CD4-positive, alpha-beta memory T cell (primary cell): Measurements from ENCODE around the gene COL18A1. TPM values are rescaled to one million over a fixed set of nuclear protein-coding genes. Genes with fewer than 3 reads are reported as not detected.

Experiments used
- CTCF ChIA-PET: fragments of 350-600 bp; sonication (Branson Sonifier 250); formaldehyde crosslinking; loops from one replicate; lab custom pipeline; 2021; ENCODE audit warnings: inconsistent platforms; ENCODE audit not compliant: partially characterized antibody; lab: Charles Lee
- POLR2A ChIA-PET: fragments of 350-600 bp; sonication (Branson Sonifier 250); formaldehyde crosslinking; loops from one replicate; lab custom pipeline; 2021; ENCODE audit not compliant: partially characterized antibody; lab: Charles Lee
- DNase-seq, 5 donors: peaks; one replicate each; pipeline versions ENCODE4 v3.0.0 to v3.0.0-alpha.2; 2020 to 2022; ENCODE audit warnings: mixed read lengths in 1 of 5
- H3K27ac ChIP-seq: one replicate; pipeline ENCODE4 v1.7.0; 2013; ENCODE audit warnings: low read depth, low read length
- H3K27me3 ChIP-seq: 2 replicates; pipeline ENCODE4 v1.7.0; 2013; ENCODE audit warnings: mild to moderate bottlenecking, low read length, moderate library complexity; ENCODE audit not compliant: insufficient read depth
- H3K36me3 ChIP-seq: 2 replicates; pipeline ENCODE4 v1.7.0; 2013; ENCODE audit warnings: mild to moderate bottlenecking, low read length, moderate library complexity; ENCODE audit not compliant: insufficient read depth
- H3K4me1 ChIP-seq: 2 replicates; pipeline ENCODE4 v1.7.0; 2013; ENCODE audit warnings: mild to moderate bottlenecking, low read length, moderate library complexity; ENCODE audit not compliant: insufficient read depth
- H3K4me3 ChIP-seq, 2 donors: one replicate each; pipeline ENCODE4 v1.7.0; 2013; ENCODE audit warnings: low read length in 2 of 2, mild to moderate bottlenecking in 1 of 2
- H3K9me3 ChIP-seq, 2 donors: one replicate each; pipeline ENCODE4 v1.7.0; 2013; ENCODE audit warnings: low read length in 2 of 2, control low read depth in 1 of 2; ENCODE audit not compliant: control insufficient read depth in 1 of 2
- H3K27ac Mint-ChIP-seq, 7 donors: one replicate each; pipeline ENCODE4 v1.8.0; 2020 to 2021; ENCODE audit warnings: mixed read lengths in 7 of 7, mild to moderate bottlenecking in 6 of 7, inconsistent platforms in 3 of 7, moderate library complexity in 3 of 7
- H3K27me3 Mint-ChIP-seq, 2 donors: one replicate each; pipeline ENCODE4 v1.8.0; 2020 to 2021; ENCODE audit warnings: mixed read lengths in 2 of 2
- H3K36me3 Mint-ChIP-seq, 2 donors: one replicate each; pipeline ENCODE4 v1.8.0; 2020 to 2021; ENCODE audit warnings: mixed read lengths in 2 of 2, inconsistent platforms in 1 of 2, mild to moderate bottlenecking in 1 of 2
- H3K4me1 Mint-ChIP-seq, 4 donors: one replicate each; pipeline ENCODE4 v1.8.0; 2020 to 2021; ENCODE audit warnings: mixed read lengths in 4 of 4, mild to moderate bottlenecking in 1 of 4
- H3K4me3 Mint-ChIP-seq, 8 donors: one replicate each; pipeline ENCODE4 v1.8.0; 2020 to 2021; ENCODE audit warnings: mixed read lengths in 8 of 8, mild to moderate bottlenecking in 7 of 8, moderate library complexity in 6 of 8, inconsistent platforms in 3 of 8
- H3K9me3 Mint-ChIP-seq, 8 donors: one replicate each; pipeline ENCODE4 v1.8.0; 2020 to 2021; ENCODE audit warnings: mixed read lengths in 8 of 8, mild to moderate bottlenecking in 5 of 8, inconsistent platforms in 3 of 8, moderate library complexity in 1 of 8
- intact Hi-C: fragments of 100-400 bp; cut with micrococcal nuclease; formaldehyde crosslinking; loops from one replicate; pipeline ENCODE4 v1.15.1; 2023
- polyA plus RNA-seq, 2 donors: library from polyadenylated mRNA; unstranded; fragments of 300-500 nt; fragmentation: Illumina TruSeq; gene quantifications; one replicate each; pipeline ENCODE4 v1.2.3, GENCODE V29; 2021
- total RNA-seq, 2 experiments: library from RNA; stranded (reverse); gene quantifications; one replicate each; pipeline ENCODE4 v1.2.3, GENCODE V29; 2021

Gene COL18A1
- total and polyA plus RNA-seq, 4 experiments from 2014 or later, result 0.43 to 4.5 (median 3.8) TPM

GRCh38 chr21:45417256-45417950, 12.4 kb downstream of the COL18A1 start:
- ChIA-PET POLR2A (no interaction called here), CTCF (no interaction called here)
- H3K4me1 ChIP-seq, result no peaks in the 10 kb centered on the region
- intact Hi-C loops, result no loop called here
- Mint-ChIP-seq H3K36me3 (no peaks in the 10 kb centered on the region), H3K27ac (no peak overlapping the region), H3K27me3 (peaks cover 3 to 4% of the 10 kb centered on the region in 2 donors), H3K4me1 (peaks cover 0 to 2% (median 0%) of the 10 kb centered on the region in 4 donors), H3K9me3 (no peaks in the 10 kb centered on the region), H3K4me3 (peak overlapping the region in 1 of 8 donors; percentile 54)
- no peak for DNase-seq
- H3K27ac ChIP-seq, result no peak overlapping the region
- H3K36me3 ChIP-seq, result no peaks in the 10 kb centered on the region
- no peaks in the 10 kb centered on the region for H3K9me3 ChIP-seq
- H3K4me3 ChIP-seq, result no peak overlapping the region
- no peaks in the 10 kb centered on the region for H3K27me3 ChIP-seq

GRCh38 chr21:45417951-45418300, 13.0 kb downstream of the COL18A1 start:
- Mint-ChIP-seq H3K9me3 (no peaks in the 10 kb centered on the region), H3K4me3 (no peak overlapping the region), H3K27ac (no peak overlapping the region), H3K36me3 (no peaks in the 10 kb centered on the region), H3K4me1 (peaks cover 0 to 2% (median 0%) of the 10 kb centered on the region in 4 donors), H3K27me3 (peaks cover 3 to 4% of the 10 kb centered on the region in 2 donors)
- no peaks in the 10 kb centered on the region for H3K9me3 ChIP-seq
- H3K36me3 ChIP-seq, result no peaks in the 10 kb centered on the region
- DNase-seq, result peak in 1 of 5 donors; percentile 14
- POLR2A ChIA-PET, result no interaction called here
- CTCF ChIA-PET, result no interaction called here
- no peaks in the 10 kb centered on the region for H3K27me3 ChIP-seq
- no peak overlapping the region for H3K4me3 ChIP-seq
- no peaks in the 10 kb centered on the region for H3K4me1 ChIP-seq
- intact Hi-C loops, result no loop called here
- H3K27ac ChIP-seq, result no peak overlapping the region

GRCh38 chr21:45418301-45419071, 13.5 kb downstream of the COL18A1 start:
- H3K4me1 Mint-ChIP-seq, result peaks cover 0 to 2% (median 0%) of the 10 kb centered on the region in 4 donors
- peaks cover 3 to 4% of the 10 kb centered on the region in 2 donors for H3K27me3 Mint-ChIP-seq
- no peaks in the 10 kb centered on the region for H3K36me3 ChIP-seq
- POLR2A ChIA-PET, result no interaction called here
- H3K27ac ChIP-seq, result no peak overlapping the region
- H3K4me3 Mint-ChIP-seq, result peak overlapping the region in 1 of 8 donors; percentile 18
- no peaks in the 10 kb centered on the region for H3K36me3 Mint-ChIP-seq
- CTCF ChIA-PET, result no interaction called here
- no peaks in the 10 kb centered on the region for H3K27me3 ChIP-seq
- H3K4me3 ChIP-seq, result no peak overlapping the region
- H3K27ac Mint-ChIP-seq, result no peak overlapping the region
- intact Hi-C loops, result no loop called here
- H3K9me3 ChIP-seq, result no peaks in the 10 kb centered on the region
- no peaks in the 10 kb centered on the region for H3K4me1 ChIP-seq
- no peaks in the 10 kb centered on the region for H3K9me3 Mint-ChIP-seq
- DNase-seq, result peak in 1 of 5 donors; percentile 30

- Histone ChIP-seq H3K4me3 (no peak overlapping the region), H3K9me3 (no peaks in the 10 kb centered on the region), H3K4me1 (no peaks in the 10 kb centered on the region), H3K27me3 (no peaks in the 10 kb centered on the region), H3K27ac (no peak overlapping the region), H3K36me3 (no peaks in the 10 kb centered on the region)
- peak in 1 of 5 donors; percentile 18 for DNase-seq
- H3K9me3 Mint-ChIP-seq, result no peaks in the 10 kb centered on the region
- H3K27ac Mint-ChIP-seq, result peak overlapping the region in 1 of 7 donors; percentile 47
- ChIA-PET CTCF (interaction anchor here (0.9 kb wide), 1 partner anchor 127 kb away, joined by 3 read pairs; no protein-coding TSS in a partner anchor), POLR2A (no interaction called here)
- intact Hi-C loops, result no loop called here
- peaks cover 3 to 4% of the 10 kb centered on the region in 2 donors for H3K27me3 Mint-ChIP-seq
- H3K4me1 Mint-ChIP-seq, result peaks cover 0 to 2% (median 0%) of the 10 kb centered on the region in 4 donors
- no peaks in the 10 kb centered on the region for H3K36me3 Mint-ChIP-seq
- peak overlapping the region in 1 of 8 donors; percentile 18 for H3K4me3 Mint-ChIP-seq
Measured at GRCh38 chr21:45419162-45419561, 14.2 kb downstream of the COL18A1 start.

- CTCF ChIA-PET, result no interaction called here
- POLR2A ChIA-PET, result no interaction called here
- Histone ChIP-seq H3K27ac (no peak overlapping the region), H3K4me3 (no peak overlapping the region), H3K4me1 (no peaks in the 10 kb centered on the region), H3K27me3 (no peaks in the 10 kb centered on the region), H3K9me3 (no peaks in the 10 kb centered on the region), H3K36me3 (no peaks in the 10 kb centered on the region)
- intact Hi-C loops, result no loop called here
- peaks cover 0 to 2% (median 0%) of the 10 kb centered on the region in 4 donors for H3K4me1 Mint-ChIP-seq
- H3K27ac Mint-ChIP-seq, result no peak overlapping the region
- no peaks in the 10 kb centered on the region for H3K9me3 Mint-ChIP-seq
- H3K27me3 Mint-ChIP-seq, result peaks cover 3 to 4% of the 10 kb centered on the region in 2 donors
- no peak overlapping the region for H3K4me3 Mint-ChIP-seq
- no peaks in the 10 kb centered on the region for H3K36me3 Mint-ChIP-seq
- DNase-seq, result peak in 1 of 5 donors; percentile 4
Measured at GRCh38 chr21:45420061-45421041, 15.4 kb downstream of the COL18A1 start.

- H3K36me3 Mint-ChIP-seq, result no peaks in the 10 kb centered on the region
- POLR2A ChIA-PET, result no interaction called here
- intact Hi-C loops, result no loop called here
- DNase-seq, result peak in 1 of 5 donors; percentile 35
- CTCF ChIA-PET, result no interaction called here
- H3K27ac ChIP-seq, result no peak overlapping the region
- H3K4me3 Mint-ChIP-seq, result no peak overlapping the region
- H3K27me3 Mint-ChIP-seq, result peaks cover 3 to 4% of the 10 kb centered on the region in 2 donors
- no peaks in the 10 kb centered on the region for H3K9me3 ChIP-seq
- no peak overlapping the region for H3K4me3 ChIP-seq
- H3K27ac Mint-ChIP-seq, result no peak overlapping the region
- H3K27me3 ChIP-seq, result no peaks in the 10 kb centered on the region
- H3K4me1 Mint-ChIP-seq, result peaks cover 0 to 2% (median 0%) of the 10 kb centered on the region in 4 donors
- H3K36me3 ChIP-seq, result no peaks in the 10 kb centered on the region
- H3K9me3 Mint-ChIP-seq, result no peaks in the 10 kb centered on the region
- H3K4me1 ChIP-seq, result no peaks in the 10 kb centered on the region
Measured at GRCh38 chr21:45421071-45421845, 16.3 kb downstream of the COL18A1 start.
